HG03571 (cell line): ENCODE results near the gene SLC9A2.
A peak's percentile ranks its signal among the peaks of the same experiment; 100 is the strongest.

ENCODE experiments used
- ATAC-seq: cut with Tn5 transposase; IDR thresholded peaks from one replicate; pipeline ENCODE4 v1.9.1; 2021; ENCODE audit not compliant: unreplicated experiment

SLC9A2 gene

GRCh38 chr2:102619414-102620319, at the start of gene SLC9A2:
TSS of gene SLC9A2 (plus strand) at chr2:102619553. CDS start at chr2:102619849, 296 bp downstream.
- no peak for ATAC-seq

DNA sequence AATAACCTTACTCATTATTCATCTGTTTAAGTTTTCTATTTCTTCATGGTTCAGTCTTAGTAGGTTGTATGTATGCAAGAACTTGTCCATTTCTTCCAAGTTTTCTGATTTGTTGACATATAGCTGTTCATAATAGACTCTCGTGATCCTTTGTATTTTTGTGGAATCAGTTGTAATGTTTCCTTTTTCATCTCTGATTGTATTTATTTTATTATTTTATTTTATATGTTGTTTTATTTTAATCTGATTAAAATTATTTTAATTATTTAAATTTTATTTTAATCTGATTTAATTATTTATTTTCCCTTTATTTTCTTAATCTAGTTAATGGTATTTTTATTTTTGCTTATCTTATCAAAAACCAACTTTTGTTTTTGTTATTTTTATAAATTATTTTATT, 43.5 kb upstream of the SLC9A2 start:
- ATAC-seq = no peak

DNA sequence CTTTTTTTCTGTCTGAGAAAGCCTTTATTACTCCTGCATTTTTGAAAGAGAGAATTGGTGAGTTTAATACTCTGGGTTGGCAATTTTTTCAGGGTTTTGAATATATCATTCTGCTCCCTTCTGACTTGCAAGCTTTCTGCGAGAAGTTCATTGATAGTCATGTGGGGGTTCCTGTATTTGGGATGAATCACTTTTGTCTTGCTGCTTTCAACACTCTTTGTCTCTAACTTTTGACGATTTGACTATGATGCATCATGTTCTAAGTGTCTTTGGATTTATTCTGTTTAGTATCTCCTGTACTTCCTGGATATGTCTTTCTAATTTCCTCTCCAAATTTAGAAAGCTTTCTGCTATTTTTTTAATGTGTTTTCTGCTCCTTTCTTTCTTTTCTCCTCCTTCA, 41.0 kb upstream of the SLC9A2 start:
- ATAC-seq = no peak

DNA sequence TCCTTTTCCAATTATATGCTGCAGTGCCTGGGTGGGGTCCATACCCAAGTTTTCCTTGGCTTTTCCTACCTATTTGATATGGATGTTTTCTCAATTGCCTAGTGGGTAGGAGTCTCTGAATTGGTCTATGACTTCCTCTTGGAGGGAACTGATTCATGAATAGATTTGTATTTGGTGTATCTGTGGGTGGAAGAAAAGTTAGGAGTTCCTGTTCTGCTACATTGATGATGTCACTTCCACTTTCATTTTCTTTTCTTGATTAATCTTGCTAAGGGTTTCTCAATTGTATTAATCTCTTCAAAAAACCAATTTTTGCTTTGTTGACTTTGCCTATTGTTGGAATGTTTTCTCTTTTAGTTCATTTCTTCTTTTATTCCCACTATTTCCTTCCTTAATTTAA, 37.4 kb upstream of the SLC9A2 start:
- ATAC-seq = no peak

DNA sequence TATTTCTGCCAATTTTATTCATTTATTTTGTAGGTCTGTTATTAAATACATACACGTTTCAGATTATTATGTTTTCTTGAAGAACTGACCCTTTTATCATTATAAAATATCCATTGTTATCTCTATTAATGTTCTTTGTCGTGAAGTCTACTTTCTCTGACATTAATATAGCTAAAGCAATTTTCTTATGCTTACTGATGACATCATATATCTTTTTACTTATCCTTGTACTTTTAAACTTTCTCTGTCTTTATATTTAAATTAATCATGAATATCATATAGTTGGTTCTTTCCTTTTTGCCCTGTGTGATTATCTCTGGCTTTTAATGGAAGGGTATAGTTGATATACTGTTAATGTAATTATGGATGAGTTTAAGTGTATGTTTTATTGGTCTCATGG, 36.5 kb upstream of the SLC9A2 start:
- no peak for ATAC-seq

GRCh38 chr2:102585847-102586404, 33.4 kb upstream of the SLC9A2 start:
- ATAC-seq = no peak

DNA sequence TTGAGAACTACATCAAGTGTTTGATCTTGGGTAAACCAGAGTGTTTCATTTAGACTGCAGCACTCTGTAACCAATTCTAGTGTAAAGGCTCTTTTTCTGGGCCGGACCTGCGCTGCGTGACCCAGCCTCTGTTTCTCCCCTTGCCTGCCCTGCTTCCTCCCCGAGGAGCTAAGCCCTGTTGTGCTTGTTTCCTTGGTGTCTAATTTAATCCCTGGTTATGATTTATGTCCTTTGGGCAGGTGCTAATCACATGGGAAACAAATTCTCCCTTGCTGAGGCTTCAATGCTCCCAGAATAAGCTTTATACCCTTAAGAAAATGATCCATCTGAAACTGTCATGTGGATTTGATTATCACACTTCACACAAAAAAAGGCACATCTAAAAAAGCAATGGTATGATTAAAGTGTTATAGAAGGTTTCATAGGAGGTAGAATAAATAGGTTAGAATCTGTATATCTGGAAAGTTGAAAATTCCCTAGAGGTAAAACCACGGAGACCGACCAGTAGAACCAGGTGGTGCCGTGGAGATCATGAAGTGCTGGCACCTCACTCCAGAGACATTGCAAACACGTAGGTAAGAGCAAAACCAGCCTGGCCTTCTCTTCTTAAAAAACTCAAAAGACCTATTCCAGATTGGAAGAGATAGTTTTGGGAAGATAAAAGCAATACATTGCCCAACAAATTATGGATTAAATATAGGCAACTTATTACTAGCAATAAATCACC, 31.0 kb upstream of the SLC9A2 start:
- no peak for ATAC-seq

DNA sequence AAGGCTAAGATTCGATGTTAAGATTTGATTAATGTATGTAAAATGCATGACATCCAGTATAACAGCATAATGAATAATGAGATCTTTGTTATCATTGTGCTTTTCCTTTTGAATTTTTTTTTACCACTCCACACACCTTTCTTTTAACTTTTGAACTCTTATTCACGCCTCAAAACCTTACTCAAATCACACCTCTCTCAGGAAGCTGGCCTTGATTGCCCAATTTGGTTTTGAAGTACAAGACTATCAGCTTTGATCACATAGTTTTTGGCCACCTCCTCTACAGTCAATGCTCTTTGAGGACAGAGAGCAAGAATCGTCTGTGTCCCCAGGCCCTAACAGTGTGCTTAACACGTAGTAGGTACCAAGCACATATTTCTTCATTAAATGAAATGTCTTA, 29.9 kb upstream of the SLC9A2 start:
- ATAC-seq = no peak

GRCh38 chr2:102591491-102592045, 27.8 kb upstream of the SLC9A2 start:
- ATAC-seq = no peak

DNA sequence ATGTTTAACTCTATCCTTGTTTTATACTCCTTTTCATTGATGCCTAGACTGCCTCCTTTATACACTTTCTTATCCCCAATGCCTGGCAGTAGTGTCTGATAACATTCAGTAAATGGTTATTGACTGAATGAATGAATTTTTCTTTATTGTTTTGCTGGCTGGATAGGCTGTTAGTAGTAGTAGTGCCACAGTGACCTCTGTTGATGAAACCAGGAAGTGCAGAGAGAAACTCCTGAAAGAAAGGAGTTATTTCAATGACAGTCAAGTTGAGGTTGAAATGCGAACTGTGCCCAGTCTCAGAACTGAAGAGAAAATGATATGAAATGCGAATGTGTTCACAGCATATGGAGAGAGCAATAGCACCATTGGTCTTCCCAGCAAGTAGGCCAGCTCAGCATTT, 26.8 kb upstream of the SLC9A2 start:
- ATAC-seq = no peak

- ATAC-seq = no peak
These were observed 25.8 kb upstream of the SLC9A2 start for GRCh38 chr2:102593516-102593915.

DNA sequence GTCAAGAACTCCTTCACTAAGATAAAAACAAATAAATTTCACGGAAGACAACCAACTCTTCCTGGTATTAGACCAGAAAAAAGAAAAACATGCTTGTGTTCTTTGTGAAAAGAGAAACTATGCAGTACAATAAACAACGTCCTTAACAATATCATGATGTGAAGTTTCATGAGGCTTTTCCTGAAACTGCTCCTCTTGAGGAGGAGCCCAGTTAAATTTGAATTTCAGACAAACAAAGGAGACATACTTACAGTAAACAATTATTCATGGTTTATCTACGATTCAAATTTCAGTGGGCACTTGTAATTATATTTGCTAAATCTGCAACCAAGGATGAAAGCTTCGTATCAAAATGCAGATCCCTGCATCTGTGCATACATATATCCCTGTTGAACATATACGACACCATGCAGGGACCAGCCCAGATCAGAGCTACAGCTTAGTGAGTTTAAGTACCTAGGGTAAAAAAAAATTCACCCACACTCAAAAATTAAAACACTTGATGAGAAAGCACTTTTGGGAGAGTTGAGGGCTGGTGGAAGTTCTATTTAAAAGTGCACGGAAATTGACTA, 24.8 kb upstream of the SLC9A2 start:
- ATAC-seq = no peak

- ATAC-seq = no peak
These were observed 21.6 kb upstream of the SLC9A2 start for GRCh38 chr2:102597788-102598187.

- no peak for ATAC-seq
These were observed 19.9 kb upstream of the SLC9A2 start for GRCh38 chr2:102599486-102599885.

DNA sequence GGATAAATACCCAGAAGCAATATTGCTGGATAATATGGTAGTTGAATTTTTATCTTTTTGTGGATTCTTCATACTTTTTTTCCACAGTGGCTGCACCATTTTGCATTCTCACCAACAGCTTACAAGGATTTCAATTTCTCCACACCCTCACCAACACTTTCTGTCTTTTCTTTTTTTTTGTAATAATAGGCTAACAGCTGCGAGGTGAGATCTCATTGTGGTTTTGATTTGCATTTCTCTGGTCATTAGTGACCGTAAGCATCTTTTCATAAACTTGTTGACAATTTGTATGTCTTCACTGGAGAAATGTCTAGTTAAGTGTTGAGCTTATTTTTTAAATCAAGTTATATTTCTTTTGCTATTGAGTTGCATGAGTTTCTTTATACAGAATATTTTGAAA, 17.6 kb upstream of the SLC9A2 start:
- no peak for ATAC-seq

DNA sequence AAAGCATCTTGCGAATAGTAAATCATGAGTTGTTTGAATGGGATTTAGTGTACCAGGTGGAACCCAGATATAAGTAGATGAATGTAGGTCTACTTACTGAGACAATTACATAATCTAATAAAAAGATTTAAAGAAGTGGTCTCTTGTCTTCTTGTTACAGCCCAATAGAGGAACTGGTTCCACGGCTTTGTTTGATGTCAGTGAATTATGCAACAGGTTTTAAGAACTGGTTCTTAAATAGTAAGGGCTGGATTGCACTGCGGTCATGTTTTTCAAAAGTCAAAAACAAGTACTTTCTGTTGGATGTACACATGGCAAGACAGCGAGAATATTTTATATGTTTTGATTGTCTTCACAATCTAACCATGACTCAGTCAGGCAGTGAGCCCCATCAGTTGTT, 15.4 kb upstream of the SLC9A2 start:
- ATAC-seq = no peak

GRCh38 chr2:102604769-102605168, 14.6 kb upstream of the SLC9A2 start:
- no peak for ATAC-seq

DNA sequence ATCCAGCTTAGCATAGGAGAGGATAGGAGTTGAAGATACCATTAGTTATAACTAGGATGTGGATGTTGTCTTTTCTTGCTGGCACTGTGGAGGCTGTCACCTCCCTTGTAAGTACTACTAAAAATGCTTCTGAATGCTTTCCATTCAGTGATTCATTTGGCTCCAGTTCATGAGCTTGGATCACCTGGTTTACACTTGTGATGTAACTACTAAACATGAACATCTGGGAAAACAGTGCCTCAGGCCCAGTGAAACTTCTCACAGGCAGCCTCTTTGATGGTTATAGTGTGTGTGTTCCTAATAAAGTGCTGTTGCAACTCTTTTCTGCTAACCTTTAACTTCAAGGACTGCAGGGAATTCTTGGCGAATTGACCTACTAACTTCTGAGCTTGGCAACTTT, 13.0 kb upstream of the SLC9A2 start:
- no peak for ATAC-seq

DNA sequence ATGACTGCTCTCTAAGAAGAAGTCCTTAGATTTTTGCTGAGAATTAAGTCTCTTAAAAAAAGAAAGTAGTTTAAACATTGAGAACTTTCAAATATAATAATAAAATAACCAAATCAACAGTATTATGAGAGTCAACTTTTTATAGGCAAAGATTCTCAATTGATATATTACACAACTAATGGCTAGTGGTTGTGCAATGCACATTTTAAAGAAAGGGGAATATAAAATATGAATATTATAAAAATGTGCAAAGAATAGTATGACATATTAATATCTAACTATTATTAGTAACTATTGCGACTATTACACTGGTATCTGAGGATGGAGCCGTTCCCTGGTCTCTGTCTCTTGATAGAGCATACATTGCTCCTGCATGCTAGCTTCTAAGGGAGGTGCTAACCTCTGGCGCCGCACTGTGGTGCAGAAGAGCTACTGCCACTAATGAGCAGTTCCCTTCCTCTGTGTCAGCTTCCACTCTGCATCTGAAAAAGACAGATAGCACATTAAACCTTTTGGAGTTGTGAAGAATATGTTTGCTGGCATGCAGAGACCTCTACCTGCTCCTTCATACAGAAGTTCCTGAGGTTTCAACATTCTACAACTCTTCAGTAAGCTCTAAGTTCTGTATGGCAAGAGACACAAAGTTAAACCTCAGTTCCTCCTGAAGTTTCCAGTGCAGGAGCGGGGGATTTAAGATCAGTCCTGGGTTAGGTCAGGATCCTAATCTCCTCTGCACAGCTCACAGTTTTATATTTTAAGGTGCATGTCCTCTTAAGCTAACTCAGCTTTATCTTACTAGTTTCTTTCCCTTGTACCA, 3.5 kb upstream of the SLC9A2 start:
- ATAC-seq = peak; percentile 76
